A549 (cell line): ENCODE results near the gene CFAP410.

Experiments
- CHD4 ChIP-seq: fragments of 200-600 bp; sonication (generic); IDR thresholded peaks from 2 replicates; pipeline ENCODE4 v1.6.1; 2016; ENCODE audit warnings: antibody characterized with exemption, mild to moderate bottlenecking, borderline replicate concordance
- POLR2A ChIP-seq: IDR thresholded peaks from 2 replicates; pipeline ENCODE4 v1.6.1; 2012; ENCODE audit warnings: mild to moderate bottlenecking, low read length
- RARB ChIP-seq: fragments of 250-450 bp; sonication (Bioruptor Pico); IDR thresholded peaks from 2 replicates; pipeline ENCODE4 v1.8.0; 2021; ENCODE audit warnings: mild to moderate bottlenecking, moderate library complexity
- SMC3 ChIP-seq: fragments of >200 bp; sonication (Bioruptor Twin); formaldehyde crosslinking; IDR thresholded peaks from 3 replicates; pipeline ENCODE4 v1.6.1; 2018; ENCODE audit warnings: inconsistent platforms
- SREBF2 ChIP-seq: fragments of 450-650 bp; IDR thresholded peaks from 2 replicates; pipeline ENCODE4 v1.6.1; 2014; ENCODE audit warnings: mild to moderate bottlenecking, moderate library complexity
- ZFP36 ChIP-seq: fragments of 450-650 bp; IDR thresholded peaks from 2 replicates; pipeline ENCODE4 v1.6.1; 2014; ENCODE audit warnings: borderline replicate concordance; ENCODE audit not compliant: partially characterized antibody
- TF ChIP-seq, protein P1 (sequence below): fragments of >200 bp; sonication (Bioruptor Twin); formaldehyde crosslinking; IDR thresholded peaks from 3 replicates; pipeline ENCODE4 v1.5.1; 2016
- TF ChIP-seq, protein P2 (sequence below): fragments of 250-450 bp; sonication (Bioruptor Pico); IDR thresholded peaks from 2 replicates; pipeline ENCODE4 v1.5.0; 2021; ENCODE audit warnings: mild to moderate bottlenecking, moderate library complexity, borderline replicate concordance
- TF ChIP-seq, protein P3 (sequence below): fragments of 200-600 bp; sonication (generic); IDR thresholded peaks from 2 replicates; pipeline ENCODE4 v1.6.1; 2016; ENCODE audit warnings: antibody characterized with exemption, mild to moderate bottlenecking, moderate library complexity

DNA sequence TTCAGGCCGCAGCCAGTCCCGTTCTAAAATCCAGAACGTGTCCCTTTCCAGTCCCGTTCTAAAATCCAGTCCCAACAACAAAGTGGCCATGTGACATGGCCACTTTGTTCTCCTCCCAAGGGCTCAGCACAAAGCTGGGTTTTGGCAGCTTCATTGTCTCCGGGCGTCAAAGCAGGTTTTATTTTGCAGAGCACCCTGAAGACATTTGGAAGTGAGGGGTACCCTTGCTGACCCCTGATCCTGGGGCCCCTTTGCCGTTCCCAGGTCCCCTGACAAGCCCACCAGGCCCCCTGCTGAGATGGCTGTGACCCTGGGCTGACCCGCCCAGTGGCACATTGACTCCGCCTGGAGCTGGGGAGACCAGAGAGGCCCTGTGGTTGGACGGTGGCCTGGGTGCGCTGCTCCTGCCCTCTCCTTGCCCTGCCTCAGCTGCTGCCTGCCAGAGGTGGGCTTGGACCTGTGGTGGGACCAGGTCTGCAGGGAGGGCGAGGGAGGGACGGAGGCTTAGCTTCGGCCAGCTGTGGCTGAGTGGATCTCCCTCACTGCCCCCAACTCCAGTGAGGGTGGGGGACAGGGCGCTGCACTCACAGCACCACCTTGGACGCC is 35.1 kb downstream of the CFAP410 start:
- TF ChIP-seq SMC3 (no peak), POLR2A (no peak), RARB (CRISPR knock-in tag) (no peak), CHD4 (no peak), SREBF2 (no peak), ZFP36 (no peak)
- TF ChIP-seq, protein P1, sequence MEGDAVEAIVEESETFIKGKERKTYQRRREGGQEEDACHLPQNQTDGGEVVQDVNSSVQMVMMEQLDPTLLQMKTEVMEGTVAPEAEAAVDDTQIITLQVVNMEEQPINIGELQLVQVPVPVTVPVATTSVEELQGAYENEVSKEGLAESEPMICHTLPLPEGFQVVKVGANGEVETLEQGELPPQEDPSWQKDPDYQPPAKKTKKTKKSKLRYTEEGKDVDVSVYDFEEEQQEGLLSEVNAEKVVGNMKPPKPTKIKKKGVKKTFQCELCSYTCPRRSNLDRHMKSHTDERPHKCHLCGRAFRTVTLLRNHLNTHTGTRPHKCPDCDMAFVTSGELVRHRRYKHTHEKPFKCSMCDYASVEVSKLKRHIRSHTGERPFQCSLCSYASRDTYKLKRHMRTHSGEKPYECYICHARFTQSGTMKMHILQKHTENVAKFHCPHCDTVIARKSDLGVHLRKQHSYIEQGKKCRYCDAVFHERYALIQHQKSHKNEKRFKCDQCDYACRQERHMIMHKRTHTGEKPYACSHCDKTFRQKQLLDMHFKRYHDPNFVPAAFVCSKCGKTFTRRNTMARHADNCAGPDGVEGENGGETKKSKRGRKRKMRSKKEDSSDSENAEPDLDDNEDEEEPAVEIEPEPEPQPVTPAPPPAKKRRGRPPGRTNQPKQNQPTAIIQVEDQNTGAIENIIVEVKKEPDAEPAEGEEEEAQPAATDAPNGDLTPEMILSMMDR, result no peak
- TF ChIP-seq, protein P2, sequence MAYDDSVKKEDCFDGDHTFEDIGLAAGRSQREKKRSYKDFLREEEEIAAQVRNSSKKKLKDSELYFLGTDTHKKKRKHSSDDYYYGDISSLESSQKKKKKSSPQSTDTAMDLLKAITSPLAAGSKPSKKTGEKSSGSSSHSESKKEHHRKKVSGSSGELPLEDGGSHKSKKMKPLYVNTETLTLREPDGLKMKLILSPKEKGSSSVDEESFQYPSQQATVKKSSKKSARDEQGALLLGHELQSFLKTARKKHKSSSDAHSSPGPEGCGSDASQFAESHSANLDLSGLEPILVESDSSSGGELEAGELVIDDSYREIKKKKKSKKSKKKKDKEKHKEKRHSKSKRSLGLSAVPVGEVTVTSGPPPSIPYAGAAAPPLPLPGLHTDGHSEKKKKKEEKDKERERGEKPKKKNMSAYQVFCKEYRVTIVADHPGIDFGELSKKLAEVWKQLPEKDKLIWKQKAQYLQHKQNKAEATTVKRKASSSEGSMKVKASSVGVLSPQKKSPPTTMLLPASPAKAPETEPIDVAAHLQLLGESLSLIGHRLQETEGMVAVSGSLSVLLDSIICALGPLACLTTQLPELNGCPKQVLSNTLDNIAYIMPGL (CRISPR knock-in tag), result no peak
- TF ChIP-seq, protein P3, sequence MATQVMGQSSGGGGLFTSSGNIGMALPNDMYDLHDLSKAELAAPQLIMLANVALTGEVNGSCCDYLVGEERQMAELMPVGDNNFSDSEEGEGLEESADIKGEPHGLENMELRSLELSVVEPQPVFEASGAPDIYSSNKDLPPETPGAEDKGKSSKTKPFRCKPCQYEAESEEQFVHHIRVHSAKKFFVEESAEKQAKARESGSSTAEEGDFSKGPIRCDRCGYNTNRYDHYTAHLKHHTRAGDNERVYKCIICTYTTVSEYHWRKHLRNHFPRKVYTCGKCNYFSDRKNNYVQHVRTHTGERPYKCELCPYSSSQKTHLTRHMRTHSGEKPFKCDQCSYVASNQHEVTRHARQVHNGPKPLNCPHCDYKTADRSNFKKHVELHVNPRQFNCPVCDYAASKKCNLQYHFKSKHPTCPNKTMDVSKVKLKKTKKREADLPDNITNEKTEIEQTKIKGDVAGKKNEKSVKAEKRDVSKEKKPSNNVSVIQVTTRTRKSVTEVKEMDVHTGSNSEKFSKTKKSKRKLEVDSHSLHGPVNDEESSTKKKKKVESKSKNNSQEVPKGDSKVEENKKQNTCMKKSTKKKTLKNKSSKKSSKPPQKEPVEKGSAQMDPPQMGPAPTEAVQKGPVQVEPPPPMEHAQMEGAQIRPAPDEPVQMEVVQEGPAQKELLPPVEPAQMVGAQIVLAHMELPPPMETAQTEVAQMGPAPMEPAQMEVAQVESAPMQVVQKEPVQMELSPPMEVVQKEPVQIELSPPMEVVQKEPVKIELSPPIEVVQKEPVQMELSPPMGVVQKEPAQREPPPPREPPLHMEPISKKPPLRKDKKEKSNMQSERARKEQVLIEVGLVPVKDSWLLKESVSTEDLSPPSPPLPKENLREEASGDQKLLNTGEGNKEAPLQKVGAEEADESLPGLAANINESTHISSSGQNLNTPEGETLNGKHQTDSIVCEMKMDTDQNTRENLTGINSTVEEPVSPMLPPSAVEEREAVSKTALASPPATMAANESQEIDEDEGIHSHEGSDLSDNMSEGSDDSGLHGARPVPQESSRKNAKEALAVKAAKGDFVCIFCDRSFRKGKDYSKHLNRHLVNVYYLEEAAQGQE, result no peak
